Small intestine (tissue), 7 donors: ENCODE data around the gene SCN9A. TPM values are rescaled to one million over a fixed set of nuclear protein-coding genes. Genes with fewer than 3 reads are reported as not detected.

Experiments
- DNase-seq, 2 donors: peaks; one replicate each; pipeline versions ENCODE4 v3.0.0 to v3.0.0-alpha.2; 2013
- FAIRE-seq: peaks from 2 replicates; lab custom pipeline; 2012; peaks lifted over from hg19 to GRCh38; lab: Jason Lieb, UNC
- H3K27ac ChIP-seq, 3 donors: one replicate each; pipeline ENCODE4 v1.5.1; 2013; ENCODE audit warnings: low read length in 2 of 3, mild to moderate bottlenecking in 2 of 3, control low read depth in 1 of 3, inconsistent platforms in 1 of 3, low read depth in 1 of 3, moderate library complexity in 1 of 3
- H3K27me3 ChIP-seq, 3 donors: one replicate each; pipeline ENCODE4 v1.6.1; 2013; ENCODE audit warnings: low read length in 3 of 3, inconsistent platforms in 1 of 3; ENCODE audit not compliant: control insufficient read depth in 3 of 3, insufficient read depth in 3 of 3
- H3K36me3 ChIP-seq, 3 donors: one replicate each; pipeline ENCODE4 v1.6.1; 2013; ENCODE audit warnings: low read length in 3 of 3, inconsistent platforms in 1 of 3, low read depth in 1 of 3, mild to moderate bottlenecking in 1 of 3, moderate library complexity in 1 of 3; ENCODE audit not compliant: control insufficient read depth in 3 of 3, insufficient read depth in 2 of 3
- H3K4me1 ChIP-seq, 3 donors: one replicate each; pipeline ENCODE4 v1.6.1; 2013; ENCODE audit warnings: low read length in 2 of 3, inconsistent platforms in 1 of 3, low read depth in 1 of 3, mild to moderate bottlenecking in 1 of 3, moderate library complexity in 1 of 3; ENCODE audit not compliant: control insufficient read depth in 3 of 3, insufficient read depth in 2 of 3
- H3K4me3 ChIP-seq, 3 donors: one replicate each; pipeline ENCODE4 v1.5.1; 2013; ENCODE audit warnings: low read length in 3 of 3, control low read depth in 1 of 3, inconsistent platforms in 1 of 3, low read depth in 1 of 3, mild to moderate bottlenecking in 1 of 3, moderate library complexity in 1 of 3
- H3K9me3 ChIP-seq, 2 donors: one replicate each; pipeline ENCODE4 v1.6.1; 2013; ENCODE audit warnings: low read depth in 1 of 2, low read length in 1 of 2; ENCODE audit not compliant: control insufficient read depth in 2 of 2, insufficient read depth in 1 of 2
- WGBS, 3 donors: extraction: QIAGEN DNeasy Blood & Tissue Kit; methylation state at CpG; one replicate each; pipeline ENCODE4 v1.1.7; 2013; 5-methylcytosine and 5-hydroxymethylcytosine counted together
- polyA plus RNA-seq, 4 donors: library from polyadenylated mRNA; stranded (reverse) in 3 of 4; unstranded in 1 of 4; fragments of 200-250 nt in 3 of 4; fragments of 120-200 nt in 1 of 4; gene quantifications; one replicate each; pipeline versions ENCODE4 v1.2.1 to v1.2.3, GENCODE V29; 2013
- donor health status: healthy with polysubstance abuse.
- donor health status: control.
- donor health status: control.
- donor health status: Bipolar disorder and iron deficiency.
- donor health status: healthy.

SCN9A gene
- polyA plus RNA-seq, 4 donors = 0.27 to 2.1 (median 1.7) TPM; not detected in 1

- FAIRE-seq = no peak
- H3K4me3 ChIP-seq = no peak overlapping the region
- no peaks in the 10 kb centered on the region for H3K9me3 ChIP-seq
- no peaks in the 10 kb centered on the region for H3K36me3 ChIP-seq
- H3K27me3 ChIP-seq = no peaks in the 10 kb centered on the region
- DNase-seq = no peak
- H3K27ac ChIP-seq = no peak overlapping the region
- no peaks in the 10 kb centered on the region for H3K4me1 ChIP-seq
These were observed 93.6 kb downstream of the SCN9A start for GRCh38 chr2:166282154-166282553.

GRCh38 chr2:166278856-166279255, 96.9 kb downstream of the SCN9A start:
- no peaks in the 10 kb centered on the region for H3K4me1 ChIP-seq
- WGBS, 3 donors = 82 to 84% (median 83%) methylated on average over 4 of the region's 4 CpGs
- no peak overlapping the region for H3K4me3 ChIP-seq
- no peaks in the 10 kb centered on the region for H3K27me3 ChIP-seq
- FAIRE-seq (no peak), DNase-seq (no peak)
- H3K9me3 ChIP-seq = no peaks in the 10 kb centered on the region
- H3K36me3 ChIP-seq = no peaks in the 10 kb centered on the region
- no peak overlapping the region for H3K27ac ChIP-seq

- Histone ChIP-seq H3K27ac (no peak overlapping the region), H3K4me3 (no peak overlapping the region), H3K9me3 (no peaks in the 10 kb centered on the region), H3K27me3 (no peaks in the 10 kb centered on the region), H3K4me1 (no peaks in the 10 kb centered on the region), H3K36me3 (no peaks in the 10 kb centered on the region)
- DNase-seq (no peak), FAIRE-seq (no peak)
- 90 to 96% (median 92%) methylated on average over 6 of the region's 6 CpGs for WGBS, 3 donors
These were observed 105.4 kb downstream of the SCN9A start for GRCh38 chr2:166270376-166270775.

DNA sequence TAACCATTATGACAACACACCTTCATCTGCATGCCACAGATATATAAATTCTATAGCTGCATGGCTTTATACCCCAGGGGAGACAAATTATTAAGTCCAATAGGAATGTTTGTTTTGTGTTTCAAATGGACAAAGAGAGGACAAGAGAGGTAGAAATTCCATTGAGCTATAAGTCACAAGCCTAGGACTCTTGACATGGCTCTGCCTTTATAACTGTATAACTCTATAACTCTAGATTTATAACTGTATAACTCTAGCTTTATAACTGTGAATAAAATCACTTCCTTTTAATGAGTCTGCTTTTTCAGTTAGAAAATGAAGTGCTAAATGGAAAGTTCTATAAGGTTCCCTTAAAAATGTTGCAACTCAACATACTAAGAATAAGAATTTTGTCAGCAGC, 106.4 kb downstream of the SCN9A start:
- Histone ChIP-seq H3K27me3 (no peaks in the 10 kb centered on the region), H3K27ac (no peak overlapping the region), H3K9me3 (no peaks in the 10 kb centered on the region), H3K4me1 (no peaks in the 10 kb centered on the region), H3K4me3 (no peak overlapping the region), H3K36me3 (no peaks in the 10 kb centered on the region)
- FAIRE-seq = no peak
- DNase-seq = no peak

DNA sequence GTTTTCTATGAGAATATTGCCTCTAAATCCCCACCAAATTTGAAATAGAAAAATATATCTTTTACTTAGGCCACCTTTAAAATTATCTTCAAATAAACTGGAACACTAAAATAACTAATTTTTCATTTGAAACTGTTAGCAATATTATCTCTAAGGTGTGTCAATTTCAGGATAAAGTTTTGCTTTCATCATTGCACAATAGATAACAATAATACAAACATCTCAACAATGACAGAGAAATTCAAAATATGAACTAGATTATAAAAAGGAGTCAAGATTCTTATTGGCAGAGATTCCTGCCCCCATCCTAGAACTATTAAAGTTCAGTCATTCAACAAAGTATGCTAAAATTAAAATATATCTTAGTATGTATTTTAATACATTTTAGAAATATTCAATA, 117.9 kb downstream of the SCN9A start:
- peak; percentile 44 for FAIRE-seq
- H3K27ac ChIP-seq = no peak overlapping the region

GRCh38 chr2:166256896-166257295, 118.8 kb downstream of the SCN9A start:
- Histone ChIP-seq H3K4me3 (no peak overlapping the region), H3K4me1 (no peaks in the 10 kb centered on the region), H3K27me3 (no peaks in the 10 kb centered on the region), H3K9me3 (no peaks in the 10 kb centered on the region), H3K27ac (no peak overlapping the region), H3K36me3 (no peaks in the 10 kb centered on the region)
- WGBS, 3 donors = 83 to 93% (median 92%) methylated on average over 1 of the region's 1 CpG
- FAIRE-seq (no peak), DNase-seq (no peak)

More for the DNA sequence above, 117.9 kb downstream of the SCN9A start:
- Histone ChIP-seq H3K36me3 (no peaks in the 10 kb centered on the region), H3K9me3 (no peaks in the 10 kb centered on the region), H3K4me1 (no peaks in the 10 kb centered on the region), H3K27me3 (no peaks in the 10 kb centered on the region), H3K4me3 (no peak overlapping the region)
- no peak for DNase-seq

DNA sequence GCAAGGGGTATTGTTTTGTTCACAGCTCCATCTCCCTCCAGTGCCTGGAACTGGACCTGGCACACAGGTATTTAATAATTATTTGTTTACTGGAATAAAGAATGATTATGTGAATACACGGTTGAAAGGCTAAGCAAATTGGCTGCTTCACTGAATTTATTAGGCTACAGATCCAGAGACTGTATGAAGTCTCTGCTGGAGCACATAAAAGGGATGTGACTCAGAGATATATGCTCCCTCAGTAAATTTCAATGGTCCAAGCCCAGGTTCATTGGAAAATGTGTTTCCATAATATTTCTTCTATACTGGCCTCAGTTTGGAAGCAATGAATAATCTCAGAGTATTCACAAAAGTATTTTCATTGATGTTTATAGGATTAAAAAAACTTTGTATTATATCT, 126.4 kb downstream of the SCN9A start:
- H3K4me3 ChIP-seq = no peak overlapping the region
- H3K36me3 ChIP-seq = no peaks in the 10 kb centered on the region
- no peaks in the 10 kb centered on the region for H3K4me1 ChIP-seq
- no peak for FAIRE-seq
- H3K27me3 ChIP-seq = no peaks in the 10 kb centered on the region
- H3K9me3 ChIP-seq = no peaks in the 10 kb centered on the region
- WGBS, 3 donors = 56 to 74% (median 66%) methylated on average over 1 of the region's 1 CpG
- H3K27ac ChIP-seq = no peak overlapping the region
- no peak for DNase-seq

DNA sequence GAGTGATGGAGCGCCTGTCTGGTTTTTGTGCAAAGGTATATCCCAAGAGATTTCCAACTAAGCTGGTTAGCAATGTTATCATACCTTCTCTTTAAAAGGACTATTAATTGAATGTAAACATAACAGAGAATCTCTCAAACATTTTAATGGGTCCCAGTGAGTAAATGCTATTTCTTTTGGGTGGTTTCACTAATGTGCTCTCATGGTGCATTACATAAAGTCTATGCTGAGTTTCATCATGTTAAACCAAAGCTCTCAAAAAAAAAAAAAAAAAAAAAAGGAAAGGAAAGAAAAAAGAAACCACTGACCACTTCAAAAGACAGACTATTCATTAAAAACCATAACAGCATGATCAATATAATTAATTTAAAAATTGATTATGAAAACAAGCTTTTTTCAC, 128.8 kb downstream of the SCN9A start:
- Histone ChIP-seq H3K9me3 (no peaks in the 10 kb centered on the region), H3K27ac (no peak overlapping the region), H3K4me1 (peaks cover 0 to 3% (median 0%) of the 10 kb centered on the region in 3 donors), H3K36me3 (no peaks in the 10 kb centered on the region), H3K4me3 (no peak overlapping the region), H3K27me3 (no peaks in the 10 kb centered on the region)
- DNase-seq (no peak), FAIRE-seq (no peak)
- WGBS, 3 donors = 93 to 96% (median 96%) methylated on average over 1 of the region's 1 CpG

- Histone ChIP-seq H3K36me3 (no peaks in the 10 kb centered on the region), H3K27ac (peak overlapping the region in 1 of 3 donors; percentile 81), H3K4me1 (peaks cover 0 to 9% (median 0%) of the 10 kb centered on the region in 3 donors), H3K4me3 (no peak overlapping the region), H3K9me3 (no peaks in the 10 kb centered on the region), H3K27me3 (no peaks in the 10 kb centered on the region)
- DNase-seq = no peak
- no peak for FAIRE-seq
These were observed 133.4 kb downstream of the SCN9A start for GRCh38 chr2:166242309-166242708.
